Activated T-cell treated with anti-CD3 and anti-CD28 coated beads, Interleukin-2, amount 50 U/mL, for 48 hours (primary cell): ENCODE results near the gene SLC2A6.

Source experiments
- DNase-seq, 2 experiments: peaks; one replicate each; pipeline ENCODE4 v3.0.0-alpha.2; 2020

Gene SLC2A6

DNA sequence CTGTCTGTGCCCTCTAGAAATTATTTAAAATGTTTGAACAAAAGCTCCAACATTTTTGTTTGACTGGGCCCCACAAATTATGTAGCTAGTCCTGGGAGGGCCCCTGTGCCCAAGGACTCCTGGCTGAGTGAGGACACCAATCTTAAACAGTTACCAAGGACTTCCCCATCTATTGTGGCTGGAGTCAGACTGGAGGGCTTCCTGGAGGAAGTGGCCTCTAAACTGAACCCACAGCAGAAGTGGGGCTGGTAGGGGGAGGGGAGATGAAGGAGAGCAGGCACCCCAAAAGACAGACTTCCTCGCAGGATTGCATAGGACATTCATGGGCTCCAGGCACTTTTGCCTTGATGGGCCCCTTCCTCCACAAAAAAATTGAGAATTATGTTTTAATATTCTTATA is 48.7 kb downstream of the SLC2A6 start:
- DNase-seq: no peak

DNA sequence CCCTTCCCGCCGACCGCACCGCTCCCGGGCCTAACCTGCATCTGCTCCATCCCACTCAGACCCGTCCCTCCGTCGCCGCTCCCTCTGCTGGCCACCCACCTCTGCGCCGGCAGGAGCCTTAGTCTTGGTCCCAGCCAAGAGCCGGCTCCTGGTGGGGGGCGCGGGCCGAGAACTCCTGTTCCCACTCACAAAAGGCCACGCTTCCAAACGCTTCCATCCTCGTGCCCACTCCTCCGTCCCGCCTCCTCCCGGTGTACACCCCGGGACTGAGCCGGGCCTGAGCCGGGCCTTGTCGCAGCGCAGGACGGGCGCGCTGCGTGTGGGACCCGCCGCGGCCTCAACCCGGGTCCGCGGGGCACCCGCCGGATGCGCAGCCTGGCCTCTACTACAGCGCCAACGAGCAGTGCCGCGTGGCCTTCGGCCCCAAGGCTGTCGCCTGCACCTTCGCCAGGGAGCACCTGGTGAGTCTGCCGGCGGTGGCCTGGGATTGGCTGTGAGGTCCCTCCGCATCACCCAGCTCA is 49.2 kb downstream of the SLC2A6 start:
- no peak for DNase-seq

DNA sequence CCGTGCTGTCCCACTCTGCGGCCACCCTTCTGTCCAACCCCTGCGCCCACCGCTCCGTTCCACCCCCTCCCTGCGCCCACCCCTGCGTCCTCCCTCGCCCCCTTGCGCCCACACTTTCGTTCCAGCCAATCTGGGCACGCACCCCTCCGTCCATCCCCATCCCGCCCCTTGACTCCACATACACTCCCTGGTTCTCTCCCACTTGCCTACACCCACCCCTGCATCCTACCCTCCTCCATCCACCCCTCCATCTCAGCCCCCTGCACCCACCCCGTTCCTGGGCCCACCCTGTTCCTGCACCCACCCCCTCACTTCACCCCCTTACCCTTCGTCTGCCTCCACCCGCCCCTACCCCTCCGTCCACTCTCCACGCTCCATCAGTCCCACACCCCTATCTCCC is 49.7 kb downstream of the SLC2A6 start:
- DNase-seq: no peak

DNA sequence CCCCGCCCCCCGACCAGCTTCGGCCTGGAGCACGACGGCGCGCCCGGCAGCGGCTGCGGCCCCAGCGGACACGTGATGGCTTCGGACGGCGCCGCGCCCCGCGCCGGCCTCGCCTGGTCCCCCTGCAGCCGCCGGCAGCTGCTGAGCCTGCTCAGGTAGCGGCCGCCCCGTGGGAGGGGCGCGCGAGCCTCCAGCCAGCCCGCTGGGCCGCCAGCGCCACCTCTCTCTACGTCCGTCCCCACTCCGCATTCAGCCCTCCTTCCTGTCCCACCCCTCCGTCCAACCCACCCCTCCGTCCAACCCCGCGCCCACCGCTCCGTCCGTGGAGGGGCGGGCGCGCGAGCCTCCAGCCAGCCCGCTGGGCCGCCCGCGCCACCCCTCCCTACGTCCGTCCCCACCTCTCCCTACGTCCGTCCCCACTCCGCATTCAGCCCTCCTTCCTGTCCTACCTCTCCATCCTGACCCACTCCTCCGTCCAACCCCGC is 50.2 kb downstream of the SLC2A6 start:
- no peak for DNase-seq

DNA sequence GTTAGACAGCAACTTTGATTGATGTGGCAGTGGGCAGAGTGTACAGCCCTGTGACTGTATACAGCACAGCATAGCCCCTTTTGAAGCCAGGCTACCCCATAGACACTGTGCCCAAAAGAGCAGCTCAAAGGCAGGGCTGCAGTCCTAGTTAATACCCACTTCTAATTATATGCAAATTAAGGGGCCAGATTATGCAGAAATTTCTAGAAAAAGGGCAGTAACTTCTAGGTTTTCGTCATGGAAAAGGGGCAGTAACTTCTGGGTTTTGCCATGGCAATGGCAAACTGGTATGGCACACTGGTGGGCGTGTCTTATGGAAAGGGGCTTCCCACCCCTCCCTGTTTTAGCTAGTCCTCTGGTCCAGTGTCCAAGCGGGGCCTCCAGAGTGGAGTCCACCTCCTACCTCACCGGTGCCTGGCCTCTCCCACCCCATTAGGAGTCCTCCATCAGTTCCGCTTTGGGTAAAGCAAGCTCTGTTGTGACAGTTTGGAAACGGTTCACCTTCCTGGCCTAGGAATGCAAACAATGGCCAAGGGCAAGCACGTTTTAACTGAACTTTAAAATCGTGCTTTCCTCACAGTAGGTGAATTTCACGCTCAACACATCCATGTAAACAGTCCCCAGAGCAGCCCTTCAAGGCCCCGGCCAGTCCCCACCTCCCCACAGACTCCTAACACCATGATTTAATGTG is 51.1 kb downstream of the SLC2A6 start:
- DNase-seq: no peak

DNA sequence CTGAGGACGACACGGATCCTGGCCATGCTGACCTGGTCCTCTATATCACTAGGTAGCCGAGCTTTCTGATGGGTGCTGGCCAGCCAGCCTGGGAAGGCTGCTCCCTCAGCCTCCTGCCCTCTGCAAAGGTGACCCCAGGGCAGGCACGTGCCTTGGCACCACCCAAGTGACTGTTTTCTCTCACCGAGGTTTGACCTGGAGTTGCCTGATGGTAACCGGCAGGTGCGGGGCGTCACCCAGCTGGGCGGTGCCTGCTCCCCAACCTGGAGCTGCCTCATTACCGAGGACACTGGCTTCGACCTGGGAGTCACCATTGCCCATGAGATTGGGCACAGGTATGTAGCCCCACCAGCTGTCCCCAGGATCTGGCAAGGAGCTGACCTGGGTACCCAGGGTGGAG is 52.9 kb downstream of the SLC2A6 start:
- no peak for DNase-seq

DNA sequence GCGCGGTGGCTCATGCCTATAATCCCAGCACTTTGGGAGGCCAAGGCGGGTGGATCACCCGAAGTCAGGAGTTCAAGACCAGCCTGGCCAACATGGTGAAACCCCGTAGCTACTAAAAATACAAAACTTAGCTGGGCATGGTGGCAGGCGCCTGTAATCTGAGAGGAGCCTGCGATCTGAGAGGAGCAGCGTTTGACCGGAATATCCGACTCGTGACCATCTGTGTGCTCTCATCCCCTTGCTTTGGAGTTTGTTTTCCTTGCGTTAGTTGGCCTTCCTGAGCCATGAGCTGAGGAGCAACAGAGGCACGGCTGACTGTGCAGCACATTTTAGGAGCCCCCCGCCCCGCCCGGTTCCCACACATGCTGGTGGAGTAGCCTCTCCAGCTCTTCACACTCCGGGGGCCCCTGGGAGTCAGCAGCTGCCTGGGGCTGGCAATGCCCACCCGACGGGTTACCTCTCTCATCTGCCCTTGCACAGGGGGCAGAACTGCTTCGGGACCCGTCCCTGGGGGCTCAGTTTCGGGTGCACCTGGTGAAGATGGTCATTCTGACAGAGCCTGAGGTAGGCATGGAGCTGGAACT is 53.8 kb downstream of the SLC2A6 start:
- DNase-seq: no peak

DNA sequence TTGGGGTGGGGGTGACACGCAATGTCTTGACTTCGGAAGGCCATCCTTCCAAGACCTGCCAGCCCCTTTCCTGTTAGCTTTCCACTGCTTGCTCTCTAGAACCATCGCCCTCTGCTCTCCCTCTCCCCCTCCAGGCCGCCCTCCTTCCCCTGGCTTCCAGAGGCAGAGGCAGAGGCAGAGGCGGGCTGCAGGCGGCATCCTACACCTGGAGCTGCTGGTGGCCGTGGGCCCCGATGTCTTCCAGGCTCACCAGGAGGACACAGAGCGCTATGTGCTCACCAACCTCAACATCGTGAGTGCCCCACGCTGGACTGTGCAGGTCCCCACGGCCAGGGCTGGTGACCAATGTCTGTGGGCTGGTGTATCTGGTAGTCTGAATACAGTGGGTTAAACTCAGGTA is 54.7 kb downstream of the SLC2A6 start:
- no peak for DNase-seq

DNA sequence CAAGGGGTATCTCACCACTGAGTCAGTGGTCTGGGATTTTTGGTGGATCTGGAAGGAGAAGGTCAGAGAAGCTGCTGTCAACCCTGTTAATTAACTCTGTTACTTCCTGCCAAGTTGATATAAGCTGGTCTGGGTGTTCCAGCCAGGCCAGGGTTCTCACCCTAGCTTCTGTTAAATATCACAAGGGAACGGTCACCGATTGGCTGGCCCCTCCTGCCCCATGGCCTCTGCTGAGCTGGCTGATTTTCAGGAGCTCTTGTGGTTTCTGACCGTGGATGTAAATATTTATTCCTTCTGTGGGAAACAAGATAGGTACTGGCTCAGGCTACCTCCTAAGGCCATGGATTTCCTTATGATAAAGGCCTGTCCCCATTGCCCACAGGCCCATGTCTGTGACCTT is 55.7 kb downstream of the SLC2A6 start:
- no peak for DNase-seq

DNA sequence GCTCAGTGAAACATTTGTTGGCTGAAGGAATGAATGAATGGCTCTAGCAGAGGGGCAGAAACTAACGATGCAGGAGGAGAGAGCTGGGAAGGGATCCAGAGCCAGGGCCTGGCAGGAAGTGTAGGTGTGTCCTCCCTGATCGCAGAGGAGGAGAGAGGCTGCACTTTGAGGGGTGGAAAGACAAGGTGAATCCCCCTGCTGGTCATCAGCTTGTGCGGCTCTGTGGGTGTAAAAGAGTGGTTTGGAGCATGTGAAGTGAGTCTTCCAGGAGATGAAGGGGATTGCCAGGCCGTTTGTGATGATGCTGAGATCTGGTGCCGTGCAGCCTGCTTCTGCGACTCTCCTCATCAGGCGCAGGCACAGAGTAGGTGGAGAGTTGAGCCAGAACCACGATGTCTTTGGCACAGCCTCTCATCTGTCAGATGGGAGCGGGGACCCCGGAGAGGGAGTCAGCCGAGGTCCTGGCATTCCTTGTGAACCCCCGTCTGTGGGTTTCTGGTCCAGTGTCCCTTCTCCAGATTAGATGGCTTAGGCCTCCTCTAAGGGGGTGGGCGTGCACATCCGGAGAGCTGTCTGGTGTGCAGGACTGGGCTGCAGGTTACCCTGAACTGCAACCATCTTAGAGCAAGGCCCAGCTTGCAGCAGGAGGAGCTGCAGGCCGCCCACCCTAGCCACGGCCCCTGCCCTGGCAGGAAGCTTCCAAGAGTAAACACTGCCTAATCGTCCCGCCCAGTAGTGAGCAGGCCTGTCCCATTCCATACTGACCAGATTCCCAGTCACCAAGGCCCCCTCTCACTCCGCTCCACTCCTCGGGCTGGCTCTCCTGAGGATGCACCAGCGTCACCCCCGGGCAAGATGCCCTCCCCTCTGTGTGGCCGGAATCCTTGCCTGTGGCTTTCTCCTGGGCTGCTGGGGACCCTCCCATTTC is 57.0 kb downstream of the SLC2A6 start, which contains the start of gene ADAMTS13:
TSS of gene ADAMTS13 (plus strand) at position 753 of the 928 bp plus-strand sequence. CDS start at position 830, 77 bp downstream.
- DNase-seq: peak; percentile 69 to 72
